Measurements from ENCODE around the gene FILIP1L. TPM values are rescaled to one million over a fixed set of nuclear protein-coding genes. Genes with fewer than 3 reads are reported as not detected.

The FILIP1L gene
- polyA plus RNA-seq, 3 donors: 16.9 to 20.2 (median 17.4) TPM

GRCh38 chr3:99976584-99976983 lies 137.7 kb downstream of the FILIP1L start:
- DNase-seq: no peak

GRCh38 chr3:99974989-99975388 lies 139.3 kb downstream of the FILIP1L start:
- no peak for DNase-seq

- DNase-seq: no peak
These were observed 141.8 kb downstream of the FILIP1L start for GRCh38 chr3:99972380-99973104.

- DNase-seq: no peak
These were observed 142.5 kb downstream of the FILIP1L start for GRCh38 chr3:99971761-99972160.

GRCh38 chr3:99970198-99970597 lies 144.1 kb downstream of the FILIP1L start:
- no peak for DNase-seq

- no peak for DNase-seq
These were observed 145.2 kb downstream of the FILIP1L start for GRCh38 chr3:99969136-99969535.

GRCh38 chr3:99967796-99968195 lies 146.5 kb downstream of the FILIP1L start:
- DNase-seq: no peak

GRCh38 chr3:99966662-99967416 lies 147.5 kb downstream of the FILIP1L start:
- no peak for DNase-seq

- no peak for DNase-seq
These were observed 148.5 kb downstream of the FILIP1L start for GRCh38 chr3:99965681-99966408.

- DNase-seq: no peak
These were observed 149.2 kb downstream of the FILIP1L start for GRCh38 chr3:99965077-99965476.

- DNase-seq: no peak
These were observed 151.6 kb downstream of the FILIP1L start for GRCh38 chr3:99962703-99963102.

- no peak for DNase-seq
These were observed 152.4 kb downstream of the FILIP1L start for GRCh38 chr3:99961756-99962515.

- peak; percentile 62 for DNase-seq
These were observed 153.4 kb downstream of the FILIP1L start for GRCh38 chr3:99960941-99961340.

- no peak for DNase-seq
These were observed 154.0 kb downstream of the FILIP1L start for GRCh38 chr3:99960123-99960878.

- DNase-seq: no peak
These were observed 155.9 kb downstream of the FILIP1L start for GRCh38 chr3:99958222-99958912.

- DNase-seq: no peak
These were observed 157.0 kb downstream of the FILIP1L start for GRCh38 chr3:99957151-99957796.

GRCh38 chr3:99955773-99956562 lies 158.3 kb downstream of the FILIP1L start:
- DNase-seq: no peak

- DNase-seq: no peak
These were observed 159.2 kb downstream of the FILIP1L start for GRCh38 chr3:99954914-99955644.

Data from renal pelvis (tissue), 4 donors.